ENCODE measurements around the gene PDE4C. TPM values are rescaled to one million over a fixed set of nuclear protein-coding genes. Genes with fewer than 3 reads are reported as not detected.

Gene PDE4C
- total and polyA plus RNA-seq, 9 of the 15 experiments (the other 6 are each of a cell fraction or from before 2014, with no cell fraction given), result 0.04 to 0.91 (median 0.20) TPM; not detected in 1

DNA sequence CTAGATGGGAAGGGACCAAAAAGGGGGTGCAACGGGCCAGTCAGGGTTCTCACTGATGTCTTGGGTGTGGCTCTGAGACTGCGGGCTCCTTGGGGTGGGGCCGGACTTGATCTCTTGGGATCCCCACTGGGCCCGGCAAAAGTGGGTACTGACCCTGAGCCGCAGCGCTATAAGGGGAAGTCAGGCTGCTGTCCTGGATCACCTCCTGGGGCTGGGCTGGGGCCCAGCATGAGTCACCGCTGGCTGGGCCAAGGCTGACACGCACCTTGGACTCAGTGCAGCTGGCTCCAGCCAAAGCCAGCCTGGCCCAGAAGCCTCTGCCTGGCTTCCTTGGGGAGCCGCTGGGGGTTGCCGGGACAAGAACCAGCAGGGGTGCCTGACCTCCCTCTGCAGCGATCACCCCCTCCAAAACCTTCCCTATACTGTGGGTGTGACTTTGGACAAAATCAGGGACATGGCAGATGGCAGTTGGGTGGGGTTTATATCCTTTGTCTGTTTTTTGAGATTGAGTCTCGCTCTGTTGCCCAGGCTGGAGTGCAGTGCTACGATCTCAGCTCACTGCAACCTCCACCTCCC is 48.6 kb upstream of the PDE4C start (continued):
- TF ChIP-seq ZNF449 (CRISPR knock-in tag; IDR thresholded peaks at IDR 0.05) (no peak), STAT5B (CRISPR knock-in tag; IDR thresholded peaks at IDR 0.05) (no peak), ZSCAN32 (CRISPR knock-in tag; IDR thresholded peaks at IDR 0.05) (no peak), NFIC (IDR thresholded peaks at IDR 0.05) (peak; percentile 66), TAF9B (IDR thresholded peaks at IDR 0.05; ENCODE audit: partially characterized antibody) (no peak), CBX1 (IDR thresholded peaks at IDR 0.05; ENCODE audit: low read depth) (no peak), ZFX (CRISPR knock-in tag; IDR thresholded peaks at IDR 0.05) (peak; percentile 58), CBFA2T3 (IDR thresholded peaks at IDR 0.05) (peak; percentile 47; the same call in 1 of the 2 replicates), CREB3L1 (IDR thresholded peaks at IDR 0.05; ENCODE audit: borderline replicate concordance, low read depth) (peak; percentile 41; the same call in 1 of the 2 replicates), ZNF232 (CRISPR knock-in tag; IDR thresholded peaks at IDR 0.05) (no peak), CHD4 (IDR thresholded peaks at IDR 0.05; ENCODE audit: insufficient read depth, insufficient replicate concordance, low read depth, low read length, poor library complexity, severe bottlenecking) (no peak), KLF6 (CRISPR knock-in tag; IDR thresholded peaks at IDR 0.05; ENCODE audit: borderline replicate concordance) (no peak), RBM39 (optimal IDR thresholded peaks at IDR 0.05; ENCODE audit: low read depth, low read length) (no peak), ZNF12 (CRISPR knock-in tag; IDR thresholded peaks at IDR 0.05) (0 out of 2 replicates have a peak, but pooled peaks have one; percentile 56), FOXJ3 (CRISPR knock-in tag; IDR thresholded peaks at IDR 0.05) (no peak), GTF2F1 (IDR thresholded peaks at IDR 0.05; ENCODE audit: low read depth, low read length) (no peak), NBN (IDR thresholded peaks at IDR 0.05; ENCODE audit: low read depth) (no peak), TBP (optimal IDR thresholded peaks at IDR 0.05; ENCODE audit: low read depth, low read length) (no peak), ZBTB49 (CRISPR knock-in tag; IDR thresholded peaks at IDR 0.05; ENCODE audit: borderline replicate concordance) (no peak), KAT7 (CRISPR knock-in tag; IDR thresholded peaks at IDR 0.05; ENCODE audit: borderline replicate concordance) (no peak)
- TF ChIP-seq, protein P1, sequence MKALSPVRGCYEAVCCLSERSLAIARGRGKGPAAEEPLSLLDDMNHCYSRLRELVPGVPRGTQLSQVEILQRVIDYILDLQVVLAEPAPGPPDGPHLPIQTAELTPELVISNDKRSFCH (CRISPR knock-in tag; IDR thresholded peaks at IDR 0.05), result no peak
- TF ChIP-seq, protein P1 (tag; IDR thresholded peaks at IDR 0.05), result no peak
- TF ChIP-seq, protein P2, sequence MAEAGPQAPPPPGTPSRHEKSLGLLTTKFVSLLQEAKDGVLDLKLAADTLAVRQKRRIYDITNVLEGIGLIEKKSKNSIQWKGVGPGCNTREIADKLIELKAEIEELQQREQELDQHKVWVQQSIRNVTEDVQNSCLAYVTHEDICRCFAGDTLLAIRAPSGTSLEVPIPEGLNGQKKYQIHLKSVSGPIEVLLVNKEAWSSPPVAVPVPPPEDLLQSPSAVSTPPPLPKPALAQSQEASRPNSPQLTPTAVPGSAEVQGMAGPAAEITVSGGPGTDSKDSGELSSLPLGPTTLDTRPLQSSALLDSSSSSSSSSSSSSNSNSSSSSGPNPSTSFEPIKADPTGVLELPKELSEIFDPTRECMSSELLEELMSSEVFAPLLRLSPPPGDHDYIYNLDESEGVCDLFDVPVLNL (CRISPR knock-in tag; IDR thresholded peaks at IDR 0.05; ENCODE audit: low read depth), result no peak
